GM23338 (cell line): ENCODE data around the gene RMND1. TPM values are rescaled to one million over a fixed set of nuclear protein-coding genes. Genes with fewer than 3 reads are reported as not detected.

Experiments
- ATAC-seq: fragments of 200-7000 bp; cut with Tn5 transposase; 3 replicates; pipeline ENCODE4 v1.9.1; 2020
- DNase-seq: peaks from one replicate; pipeline ENCODE4 v3.0.0-alpha.2; 2015; ENCODE audit warnings: low spot score
- H2AFZ ChIP-seq: fragments of 200-600 bp; sonication (generic); 2 replicates; pipeline ENCODE4 v1.8.0; 2016; ENCODE audit warnings: antibody characterized with exemption, mild to moderate bottlenecking, moderate library complexity
- H3F3A ChIP-seq: fragments of 200-600 bp; sonication (generic); replicated peaks from 2 replicates; pipeline ENCODE4 v1.8.0; 2017; ENCODE audit warnings: antibody characterized with exemption, mixed run types, low read depth
- H3K27ac ChIP-seq: fragments of 200-600 bp; sonication (generic); 2 replicates; pipeline ENCODE4 v1.6.1; 2016; ENCODE audit warnings: low read depth
- H3K27me3 ChIP-seq: fragments of 200-600 bp; sonication (generic); 2 replicates; pipeline ENCODE4 v1.8.0; 2016; ENCODE audit warnings: mild to moderate bottlenecking, mixed run types, moderate library complexity; ENCODE audit not compliant: insufficient read depth
- H3K36me3 ChIP-seq: fragments of 200-600 bp; sonication (generic); 2 replicates; pipeline ENCODE4 v1.8.0; 2016; ENCODE audit warnings: mild to moderate bottlenecking; ENCODE audit not compliant: insufficient read depth
- H3K4me1 ChIP-seq: fragments of 200-600 bp; sonication (generic); 2 replicates; pipeline ENCODE4 v1.8.0; 2016; ENCODE audit warnings: mild to moderate bottlenecking, moderate library complexity; ENCODE audit not compliant: insufficient read depth
- H3K4me2 ChIP-seq: fragments of 200-600 bp; sonication (generic); 2 replicates; pipeline ENCODE4 v1.7.1; 2017; ENCODE audit warnings: mixed run types
- H3K4me3 ChIP-seq: fragments of 200-600 bp; sonication (generic); 2 replicates; pipeline ENCODE4 v1.6.1; 2016; ENCODE audit warnings: mixed run types
- H3K79me2 ChIP-seq: fragments of 200-600 bp; sonication (generic); replicated peaks from 2 replicates; pipeline ENCODE4 v1.8.0; 2017; ENCODE audit warnings: mild to moderate bottlenecking; ENCODE audit not compliant: insufficient read depth
- H3K9me2 ChIP-seq: fragments of 200-600 bp; sonication (generic); 2 replicates; pipeline ENCODE4 v1.8.0; 2017; ENCODE audit not compliant: insufficient read depth
- H4K20me1 ChIP-seq: fragments of 200-600 bp; sonication (generic); replicated peaks from 2 replicates; pipeline ENCODE4 v1.8.0; 2017; ENCODE audit warnings: mild to moderate bottlenecking; ENCODE audit not compliant: insufficient read depth
- H3K27ac Mint-ChIP-seq: 2 replicates; pipeline ENCODE4 v1.8.0; 2020; ENCODE audit warnings: inconsistent platforms, mild to moderate bottlenecking, moderate library complexity, mixed read lengths
- H3K27me3 Mint-ChIP-seq: 3 replicates; pipeline ENCODE4 v1.8.0; 2022; ENCODE audit warnings: low read depth, mild to moderate bottlenecking, moderate library complexity, mixed read lengths, inconsistent platforms; ENCODE audit not compliant: insufficient read depth, poor library complexity
- H3K36me3 Mint-ChIP-seq: 3 replicates; pipeline ENCODE4 v1.8.0; 2021; ENCODE audit warnings: low read depth, mild to moderate bottlenecking, inconsistent platforms, moderate library complexity, mixed read lengths
- H3K4me1 Mint-ChIP-seq: 3 replicates; pipeline ENCODE4 v1.8.0; 2020; ENCODE audit warnings: mild to moderate bottlenecking, inconsistent platforms, mixed read lengths
- H3K4me3 Mint-ChIP-seq: 3 replicates; pipeline ENCODE4 v1.8.0; 2021; ENCODE audit warnings: moderate library complexity, mild to moderate bottlenecking, inconsistent platforms, mixed read lengths
- H3K9me3 Mint-ChIP-seq: 3 replicates; pipeline ENCODE4 v1.8.0; 2020; ENCODE audit warnings: moderate library complexity, mild to moderate bottlenecking, inconsistent platforms, mixed read lengths
- ETS1 ChIP-seq: IDR thresholded peaks from 2 replicates; pipeline ENCODE4 v1.6.1; 2016; ENCODE audit warnings: antibody characterized with exemption
- EZH2 ChIP-seq: fragments of 200-600 bp; sonication (generic); IDR thresholded peaks from one replicate; pipeline ENCODE4 v1.8.0; 2017; ENCODE audit warnings: antibody characterized with exemption, mild to moderate bottlenecking, low read depth; ENCODE audit not compliant: unreplicated experiment
- EZH2phosphoT487 ChIP-seq: fragments of 200-600 bp; sonication (generic); IDR thresholded peaks from one replicate; pipeline ENCODE4 v1.8.1; 2018; ENCODE audit warnings: antibody characterized with exemption; ENCODE audit not compliant: unreplicated experiment
- JUNB ChIP-seq: IDR thresholded peaks from one replicate; pipeline ENCODE4 v1.6.1; 2016; ENCODE audit warnings: antibody characterized with exemption; ENCODE audit not compliant: unreplicated experiment
- NANOG ChIP-seq: IDR thresholded peaks from 2 replicates; pipeline ENCODE4 v1.6.1; 2016; ENCODE audit warnings: antibody characterized with exemption, borderline replicate concordance
- REST ChIP-seq: IDR thresholded peaks from one replicate; pipeline ENCODE4 v1.6.1; 2018; ENCODE audit warnings: antibody characterized with exemption; ENCODE audit not compliant: unreplicated experiment
- STAT1 ChIP-seq: IDR thresholded peaks from one replicate; pipeline ENCODE4 v1.6.1; 2016; ENCODE audit warnings: antibody characterized with exemption; ENCODE audit not compliant: unreplicated experiment
- ZNF114 ChIP-seq: fragments of 250-450 bp; sonication (Bioruptor Pico); IDR thresholded peaks from 2 replicates; pipeline ENCODE4 v1.5.0; 2020; ENCODE audit warnings: mild to moderate bottlenecking, moderate library complexity
- ZNF331 ChIP-seq: fragments of 250-450 bp; sonication (Bioruptor Pico); IDR thresholded peaks from 2 replicates; pipeline ENCODE4 v1.5.0; 2020; ENCODE audit warnings: low read depth, mild to moderate bottlenecking, moderate library complexity
- ZNF462 ChIP-seq: fragments of 250-450 bp; sonication (Bioruptor Pico); IDR thresholded peaks from 2 replicates; pipeline ENCODE4 v1.5.0; 2020; ENCODE audit warnings: mild to moderate bottlenecking, moderate library complexity
- polyA plus RNA-seq: library from polyadenylated mRNA; unstranded; fragments of >200 nt; fragmentation: Nextera tagmentation; extraction: Ambion mirVana; gene quantifications from 2 replicates; pipeline ENCODE4 v1.2.1, GENCODE V29; 2016
- total RNA-seq: library from RNA; depleted of rRNA; stranded (reverse); fragments of >200 nt; shearing (Covaris generic); gene quantifications from 2 replicates; pipeline ENCODE4 v1.2.3, GENCODE V29; 2014

RMND1 gene
- total and polyA plus RNA-seq, 2 experiments from 2014 or later = 27.5 to 34.4 TPM

GRCh38 chr6:151417477-151417876 is 34.4 kb downstream of the RMND1 start (continued):
- no peak for TF ChIP-seq REST
- no peak for TF ChIP-seq EZH2phosphoT487

GRCh38 chr6:151414641-151415260 is 37.2 kb downstream of the RMND1 start:
- no peak overlapping the region for H3K4me3 Mint-ChIP-seq
- TF ChIP-seq ZNF114 (CRISPR knock-in tag) (no peak), JUNB (no peak), ETS1 (no peak), NANOG (no peak), ZNF331 (CRISPR knock-in tag) (no peak), ZNF462 (CRISPR knock-in tag) (no peak), EZH2 (no peak), STAT1 (no peak), REST (no peak), EZH2phosphoT487 (no peak)

More at GRCh38 chr6:151414641-151415260, 37.2 kb downstream of the RMND1 start:
- no peak overlapping the region for H3K27ac ChIP-seq
- no peaks in the 10 kb centered on the region for H3K4me1 Mint-ChIP-seq
- no peaks in the 10 kb centered on the region for H3K9me3 Mint-ChIP-seq
- no peaks in the 10 kb centered on the region for H3K79me2 ChIP-seq
- no peak overlapping the region for H3K27ac Mint-ChIP-seq
- H3K36me3 Mint-ChIP-seq = peaks cover 62% of the 10 kb centered on the region
- H4K20me1 ChIP-seq = no peaks in the 10 kb centered on the region; the same call in 1 of the 2 replicates
- H3K27me3 ChIP-seq = no peaks in the 10 kb centered on the region
- peaks cover 25% of the 10 kb centered on the region for H3K36me3 ChIP-seq
- H3K9me2 ChIP-seq = no peaks in the 10 kb centered on the region
- no peak for DNase-seq
- no peak overlapping the region for H3K4me3 ChIP-seq
- H2AFZ ChIP-seq = no peak overlapping the region
- no peak for ATAC-seq
- H3K4me2 ChIP-seq = no peak overlapping the region
- H3F3A ChIP-seq = no peaks in the 10 kb centered on the region
- H3K27me3 Mint-ChIP-seq = peaks cover 9% of the 10 kb centered on the region
- no peaks in the 10 kb centered on the region for H3K4me1 ChIP-seq
